ENCODE results near the gene FSTL4. TPM values are rescaled to one million over a fixed set of nuclear protein-coding genes. Genes with fewer than 3 reads are reported as not detected.

FSTL4 gene
- total and polyA plus RNA-seq, 2 of the 13 experiments (the other 11 are each of a cell fraction or from before 2014, with no cell fraction given), result 2.1 to 3.0 TPM

GRCh38 chr5:133154274-133155075 is 457.9 kb downstream of the FSTL4 start:
- no peak for ATAC-seq
- Histone ChIP-seq H3K9me3 (ENCODE audit: low read length) (no peaks in the 10 kb centered on the region), H3K9ac (ENCODE audit: insufficient read depth, low read depth, low read length) (no peak overlapping the region), H3K4me2 (ENCODE audit: low read depth, low read length) (no peak overlapping the region), H3K36me3 (replicated peaks in 1 of 2; ENCODE audit: control insufficient read depth in 1 of 2, insufficient read depth in 2 of 2, low read length in 2 of 2) (no peaks in the 10 kb centered on the region), H3K4me1 (ENCODE audit: insufficient read depth, low read length) (no peaks in the 10 kb centered on the region), H3K79me2 (ENCODE audit: insufficient read depth, low read length) (no peaks in the 10 kb centered on the region), H3K27me3 (ENCODE audit: control insufficient read depth in 1 of 2, insufficient read depth in 2 of 2, low read length in 2 of 2) (peaks cover 0 to 21% of the 10 kb centered on the region in 2 experiments; a peak in 2 of 5 replicates), H4K20me1 (ENCODE audit: insufficient read depth, low read length) (no peaks in the 10 kb centered on the region), H2AFZ (ENCODE audit: low read length) (no peak overlapping the region), H3K27ac (ENCODE audit: extremely low read length, insufficient read depth, low read length) (no peak overlapping the region), H3K4me3 (replicated peaks in 1 of 3; ENCODE audit: insufficient read depth in 1 of 3, low read depth in 2 of 3, low read length in 3 of 3) (no peak overlapping the region)
- BruUV-seq (replicated peaks), result no TSS peak
- CTCF ChIA-PET (ENCODE audit: low intra/inter-chr PET ratio, low total read pairs), result no interaction called here
- no peak for FAIRE-seq
- POLR2A ChIA-PET, result no interaction called here
- 44% methylated on average over 12 of the region's 12 CpGs for WGBS (ENCODE audit: low lambda C conversion rate)
- no peak for DNase-seq (ENCODE audit: low spot score)
- in situ Hi-C loops (cut with HindIII; ENCODE audit: extremely low pct_ligation_motif_present, low pct_unique_long_range_greater_than_20kb) (no loop called here), intact Hi-C loops (cut with micrococcal nuclease; ENCODE audit: unreplicated experiment) (no loop called here)
- TF ChIP-seq ZNF598 (CRISPR knock-in tag; IDR thresholded peaks at IDR 0.05; ENCODE audit: borderline replicate concordance) (no peak), ZGPAT (CRISPR knock-in tag; IDR thresholded peaks at IDR 0.05) (no peak), RNF2 (conservative IDR thresholded peaks at IDR 0.05; ENCODE audit: low read depth) (no peak)

GRCh38 chr5:133150909-133151544 is 461.3 kb downstream of the FSTL4 start:
- TF ChIP-seq FOXM1 (CRISPR knock-in tag; IDR thresholded peaks at IDR 0.05), result no peak
- TF ChIP-seq MIER2 (CRISPR knock-in tag; IDR thresholded peaks at IDR 0.05), result no peak
- TF ChIP-seq PCBP2 (optimal IDR thresholded peaks at IDR 0.05; ENCODE audit: low read depth, low read length, poor library complexity, severe bottlenecking), result no peak
- TF ChIP-seq MTA3 (CRISPR knock-in tag; IDR thresholded peaks at IDR 0.05), result no peak
- no peak for TF ChIP-seq SAP130 (CRISPR knock-in tag; IDR thresholded peaks at IDR 0.05; ENCODE audit: low read depth)
- TF ChIP-seq RBFOX2 (IDR thresholded peaks at IDR 0.05; ENCODE audit: low read depth, low read length), result no peak
- no peak for TF ChIP-seq ZBTB8A (CRISPR knock-in tag; IDR thresholded peaks at IDR 0.05; ENCODE audit: borderline replicate concordance, low read depth)
- no peak for TF ChIP-seq HINFP (CRISPR knock-in tag; IDR thresholded peaks at IDR 0.05; ENCODE audit: low read depth)
- FAIRE-seq, result no peak
- CTCF ChIA-PET (ENCODE audit: low intra/inter-chr PET ratio, low total read pairs), result no interaction called here

More at GRCh38 chr5:133150909-133151544, 461.3 kb downstream of the FSTL4 start:
- no TSS peak for BruUV-seq (replicated peaks)
- no peak overlapping the region for H2AFZ ChIP-seq (ENCODE audit: low read length)
- H3K4me1 ChIP-seq (ENCODE audit: insufficient read depth, low read length), result peaks cover 12% of the 10 kb centered on the region; the same call in 1 of the 2 replicates
- no peaks in the 10 kb centered on the region for H3K79me2 ChIP-seq (ENCODE audit: insufficient read depth, low read length)
- no peaks in the 10 kb centered on the region for H3K36me3 ChIP-seq (replicated peaks in 1 of 2; ENCODE audit: control insufficient read depth in 1 of 2, insufficient read depth in 2 of 2, low read length in 2 of 2)
- no peak overlapping the region for H3K4me3 ChIP-seq (replicated peaks in 1 of 3; ENCODE audit: insufficient read depth in 1 of 3, low read depth in 2 of 3, low read length in 3 of 3)
- H3K4me2 ChIP-seq (ENCODE audit: low read depth, low read length), result no peak overlapping the region
- in situ Hi-C loops (cut with HindIII; ENCODE audit: extremely low pct_ligation_motif_present, low pct_unique_long_range_greater_than_20kb) (no loop called here), intact Hi-C loops (cut with micrococcal nuclease; ENCODE audit: unreplicated experiment) (no loop called here)
- POLR2A ChIA-PET, result no interaction called here
- H3K27me3 ChIP-seq (ENCODE audit: control insufficient read depth in 1 of 2, insufficient read depth in 2 of 2, low read length in 2 of 2), result peaks cover 0 to 28% of the 10 kb centered on the region in 2 experiments; a peak in 2 of 5 replicates
- DNase-seq (ENCODE audit: low spot score), result no peak
- WGBS (ENCODE audit: low lambda C conversion rate), result 58% methylated on average over 4 of the region's 6 CpGs
- no peaks in the 10 kb centered on the region for H4K20me1 ChIP-seq (ENCODE audit: insufficient read depth, low read length)
- no peak for ATAC-seq
- H3K27ac ChIP-seq (ENCODE audit: extremely low read length, insufficient read depth, low read length), result no peak overlapping the region
- no peaks in the 10 kb centered on the region for H3K9me3 ChIP-seq (ENCODE audit: low read length)
- no peak overlapping the region for H3K9ac ChIP-seq (ENCODE audit: insufficient read depth, low read depth, low read length)

Data from HepG2 (cell line).